Sigmoid colon (tissue), 4 donors: Measurements from ENCODE around the gene EZR.

Experiments
- CTCF ChIP-seq, 4 experiments: fragments of 450-650 bp in 3 of 4; fragments of 200-600 bp in 1 of 4; IDR thresholded peaks; one replicate each; pipeline ENCODE4 v1.5.1; 2016 to 2019; ENCODE audit warnings: antibody characterized with exemption in 4 of 4, mild to moderate bottlenecking in 3 of 4, moderate library complexity in 2 of 4
- EP300 ChIP-seq, 4 donors: sonication (generic); formaldehyde crosslinking; IDR thresholded peaks; one replicate each; pipeline ENCODE4 v1.6.1; 2017; ENCODE audit warnings: antibody characterized with exemption in 4 of 4
- POLR2A ChIP-seq, 2 donors: fragments of 450-650 bp; IDR thresholded peaks; one replicate each; pipeline ENCODE4 v1.6.1; 2016; ENCODE audit warnings: antibody characterized with exemption in 2 of 2, mild to moderate bottlenecking in 2 of 2, moderate library complexity in 2 of 2
- POLR2AphosphoS5 ChIP-seq, 4 donors: sonication (generic); formaldehyde crosslinking; IDR thresholded peaks; one replicate each; pipeline ENCODE4 v1.6.1; 2017; ENCODE audit warnings: antibody characterized with exemption in 4 of 4

- TF ChIP-seq CTCF (IDR thresholded peaks at IDR 0.05) (peak in 1 of 4 experiments; percentile 6), POLR2AphosphoS5 (IDR thresholded peaks at IDR 0.05) (peak in 1 of 4 donors; percentile 10), POLR2A (IDR thresholded peaks at IDR 0.05) (no peak), EP300 (IDR thresholded peaks at IDR 0.05) (no peak)
Measured at GRCh38 chr6:158816803-158817727, 2.1 kb downstream of the EZR start.
